Smooth muscle cell of the pulmonary artery (primary cell): ENCODE measurements around the gene ICE1. TPM values are rescaled to one million over a fixed set of nuclear protein-coding genes. Genes with fewer than 3 reads are reported as not detected.

Experiments
- total RNA-seq: library from RNA; depleted of rRNA; stranded (reverse); fragments of >200 nt; gene quantifications from 2 replicates; pipeline ENCODE4 v1.2.3, GENCODE V29; 2014

The ICE1 gene, protein sequence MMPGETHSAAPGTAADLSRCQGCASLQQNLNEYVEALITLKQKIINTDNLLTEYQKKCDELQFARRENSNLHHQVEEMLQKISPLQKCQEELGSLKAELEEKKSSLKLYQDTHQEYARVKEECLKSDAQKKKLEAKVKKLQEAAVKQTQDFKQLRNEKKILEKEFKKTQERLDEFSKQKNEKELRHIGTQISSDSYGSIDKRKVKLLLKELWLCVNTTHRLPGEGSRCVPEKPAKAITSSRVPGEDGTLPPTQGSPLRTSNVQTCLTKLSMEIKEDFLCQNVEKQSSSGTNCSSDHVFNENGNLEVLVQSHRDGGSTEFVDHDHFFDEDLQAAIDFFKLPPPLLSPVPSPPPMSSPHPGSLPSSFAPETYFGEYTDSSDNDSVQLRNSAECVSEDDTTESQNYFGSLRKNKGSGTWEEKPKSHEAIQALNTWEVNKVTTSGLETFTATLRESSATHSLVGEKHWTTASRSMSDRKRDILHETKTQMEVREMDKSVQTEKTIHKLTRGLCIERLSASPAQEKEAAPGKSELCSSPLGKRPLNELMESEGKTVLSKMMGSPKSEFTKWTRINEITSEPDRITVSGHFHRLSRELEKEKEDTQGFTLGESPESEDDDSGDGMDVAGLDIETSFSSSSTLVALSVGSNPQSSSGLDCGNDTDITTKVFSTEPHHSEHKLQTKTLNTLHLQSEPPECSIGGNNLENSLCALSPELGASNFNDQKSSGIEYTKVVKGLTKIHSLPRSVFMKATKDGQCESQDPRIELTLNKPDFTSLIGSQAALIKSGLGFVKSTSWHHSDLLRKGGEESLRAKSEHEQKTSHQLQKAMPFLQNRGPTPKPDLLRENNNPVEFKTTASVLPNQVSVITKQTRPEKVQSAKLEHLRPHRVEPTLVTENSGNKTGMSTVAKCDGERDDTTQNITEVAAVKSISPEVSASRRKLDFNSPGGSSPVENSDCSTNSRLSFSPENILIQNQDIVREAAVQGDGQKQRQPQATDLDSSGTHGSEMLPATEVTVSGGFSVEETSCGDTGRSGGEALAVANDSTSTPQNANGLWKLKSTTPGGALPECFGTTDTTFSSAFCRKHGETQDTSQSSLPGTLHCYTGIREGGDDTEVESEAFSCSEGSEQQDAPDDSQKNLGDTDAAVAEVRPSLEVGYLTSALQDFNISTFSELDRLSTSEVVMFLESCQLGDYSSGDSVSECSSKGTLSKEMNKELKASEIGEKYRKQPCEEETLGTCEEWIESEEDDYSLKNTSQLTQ (N-terminal part only)
- 28.2 and 29.5 TPM in 2 replicates for total RNA-seq

DNA sequence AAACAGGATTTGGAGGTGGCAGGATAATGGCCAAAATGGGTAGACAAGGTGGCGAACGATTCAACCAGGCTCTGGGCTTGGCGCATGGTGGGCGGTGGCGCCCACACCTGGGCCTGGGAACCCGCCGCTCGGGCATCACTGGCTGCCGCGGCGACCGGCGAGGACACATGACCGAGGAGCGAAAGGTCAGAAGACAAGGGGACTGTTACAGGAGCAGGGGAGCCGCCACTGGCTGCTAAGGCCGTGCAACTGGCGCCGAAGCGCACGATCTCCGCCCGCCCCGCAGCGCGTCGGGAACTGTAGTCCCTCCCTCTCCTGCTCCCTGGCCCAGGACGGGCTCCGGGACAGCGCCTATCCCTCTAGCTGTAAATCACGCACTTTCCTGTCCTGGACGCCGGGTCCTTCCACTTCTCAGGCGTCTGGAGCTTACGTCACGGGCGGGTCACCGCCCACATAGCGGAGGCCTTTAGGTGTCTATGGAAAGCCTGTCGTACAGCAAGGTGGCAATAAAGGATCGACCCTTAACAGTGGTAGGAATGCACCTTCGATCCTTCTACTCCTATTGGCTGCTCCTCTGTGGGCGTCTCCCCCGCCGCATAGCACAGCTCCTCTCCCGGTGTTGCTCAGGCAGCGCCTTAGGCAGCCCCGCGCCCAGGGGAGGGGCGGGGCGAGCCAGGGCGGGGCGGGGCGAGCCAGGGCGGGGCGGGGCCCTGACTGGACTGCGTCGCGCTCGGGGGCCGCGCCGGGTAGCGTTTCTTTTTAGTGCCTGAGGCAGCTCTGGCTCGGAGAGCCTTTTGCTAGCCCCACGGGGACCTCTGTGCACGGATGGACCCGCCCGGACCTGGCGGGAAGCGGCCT is at the start of gene ICE1:
Gene ICE1, plus strand, starts transcription at position 717 of the 858 bp plus-strand sequence. CDS start 239 bp downstream, outside the sequence.

